Liver (tissue), 9 donors: ENCODE results near the gene SPATS2. TPM values are rescaled to one million over a fixed set of nuclear protein-coding genes. Genes with fewer than 3 reads are reported as not detected.

Experiments used
- DNase-seq: peaks from one replicate; pipeline ENCODE4 v3.0.0-alpha.2; 2017; ENCODE audit warnings: low spot score
- H3K27ac ChIP-seq, 2 donors: one replicate each; pipeline ENCODE4 v1.7.0; 2013; ENCODE audit warnings: inconsistent platforms in 2 of 2, low read length in 2 of 2, control low read depth in 1 of 2, low read depth in 1 of 2, mild to moderate bottlenecking in 1 of 2
- H3K27me3 ChIP-seq, 4 donors: one replicate each; pipeline versions ENCODE4 v1.6.1 to v1.7.0; 2013; ENCODE audit warnings: low read length in 3 of 4, inconsistent platforms in 1 of 4, mild to moderate bottlenecking in 1 of 4, moderate library complexity in 1 of 4; ENCODE audit not compliant: control insufficient read depth in 4 of 4, insufficient read depth in 4 of 4
- H3K36me3 ChIP-seq, 4 donors: one replicate each; pipeline versions ENCODE4 v1.6.1 to v1.7.0; 2013; ENCODE audit warnings: low read length in 3 of 4, mild to moderate bottlenecking in 3 of 4, low read depth in 1 of 4, moderate library complexity in 1 of 4; ENCODE audit not compliant: control insufficient read depth in 4 of 4, insufficient read depth in 3 of 4
- H3K4me1 ChIP-seq, 4 donors: one replicate each; pipeline versions ENCODE4 v1.6.1 to v1.7.0; 2013; ENCODE audit warnings: low read length in 3 of 4, mild to moderate bottlenecking in 3 of 4, moderate library complexity in 1 of 4; ENCODE audit not compliant: control insufficient read depth in 4 of 4, insufficient read depth in 4 of 4
- H3K4me3 ChIP-seq, 3 donors: one replicate each; pipeline versions ENCODE4 v1.6.1 to v1.7.0; 2013; ENCODE audit warnings: low read length in 3 of 3, control low read depth in 1 of 3, low read depth in 1 of 3, mild to moderate bottlenecking in 1 of 3
- H3K9ac ChIP-seq, 2 donors: one replicate each; pipeline ENCODE4 v1.7.0; 2013; ENCODE audit warnings: low read length in 2 of 2, mild to moderate bottlenecking in 2 of 2, moderate library complexity in 2 of 2, control low read depth in 1 of 2, low read depth in 1 of 2
- H3K9me3 ChIP-seq, 4 donors: one replicate each; pipeline versions ENCODE4 v1.6.1 to v1.7.0; 2013; ENCODE audit warnings: low read length in 3 of 4; ENCODE audit not compliant: control insufficient read depth in 4 of 4
- EGR1 ChIP-seq, 2 donors: IDR thresholded peaks; 2 replicates each; pipeline ENCODE4 v1.6.1; 2016 to 2018; ENCODE audit warnings: antibody characterized with exemption in 2 of 2, low read depth in 2 of 2
- GABPA ChIP-seq, 2 donors: IDR thresholded peaks in 1 of 2; conservative IDR thresholded peaks in 1 of 2; 2 replicates each; pipeline ENCODE4 v1.6.1; 2016; ENCODE audit warnings: antibody characterized with exemption in 2 of 2, mild to moderate bottlenecking in 1 of 2, moderate library complexity in 1 of 2
- HNF4A ChIP-seq, 2 donors: conservative IDR thresholded peaks; 2 replicates each; pipeline ENCODE4 v1.6.1; 2016; ENCODE audit warnings: antibody characterized with exemption in 2 of 2, mild to moderate bottlenecking in 2 of 2
- HNF4G ChIP-seq: IDR thresholded peaks from 2 replicates; pipeline ENCODE4 v1.6.1; 2016; ENCODE audit warnings: antibody characterized with exemption
- JUND ChIP-seq, 2 donors: IDR thresholded peaks; 2 replicates each; pipeline ENCODE4 v1.6.1; 2016; ENCODE audit warnings: antibody characterized with exemption in 2 of 2
- RAD21 ChIP-seq, 2 donors: IDR thresholded peaks; 2 replicates each; pipeline ENCODE4 v1.6.1; 2016; ENCODE audit warnings: antibody characterized with exemption in 2 of 2, mild to moderate bottlenecking in 2 of 2
- REST ChIP-seq: IDR thresholded peaks from 2 replicates; pipeline ENCODE4 v1.6.1; 2016; ENCODE audit warnings: antibody characterized with exemption, mild to moderate bottlenecking
- RXRA ChIP-seq, 2 donors: IDR thresholded peaks; 2 replicates each; pipeline ENCODE4 v1.6.1; 2017 to 2018; ENCODE audit warnings: antibody characterized with exemption in 2 of 2, mild to moderate bottlenecking in 1 of 2
- SP1 ChIP-seq: IDR thresholded peaks from 2 replicates; pipeline ENCODE4 v1.6.1; 2018; ENCODE audit warnings: antibody characterized with exemption, mild to moderate bottlenecking
- YY1 ChIP-seq: IDR thresholded peaks from 2 replicates; pipeline ENCODE4 v1.6.1; 2016; ENCODE audit warnings: antibody characterized with exemption, mild to moderate bottlenecking
- WGBS: extraction: QIAGEN DNeasy Blood & Tissue Kit; methylation state at CpG from one replicate; pipeline ENCODE4 v1.1.7; 2013; 5-methylcytosine and 5-hydroxymethylcytosine counted together
- polyA plus RNA-seq, 2 donors: library from polyadenylated mRNA; stranded (reverse) in 1 of 2; unstranded in 1 of 2; fragments of 200-250 nt in 1 of 2; fragments of >200 nt in 1 of 2; fragmentation: Nextera tagmentation in 1 of 2; extraction: Ambion mirVana in 1 of 2; gene quantifications; one replicate each; pipeline versions ENCODE4 v1.2.1 to v1.2.3, GENCODE V29; 2013 to 2015
- total RNA-seq, 2 donors: library from RNA; depleted of rRNA; stranded (reverse); fragments of >200 nt; gene quantifications; one replicate each; pipeline ENCODE4 v1.2.3, GENCODE V29; 2014
- TF ChIP-seq, protein P1 (sequence below): IDR thresholded peaks from 2 replicates; pipeline ENCODE4 v1.6.1; 2016; ENCODE audit warnings: antibody characterized with exemption
- TF ChIP-seq, protein P2 (sequence below): fragments of 150-350 bp; IDR thresholded peaks from 2 replicates; pipeline ENCODE4 v1.5.1; 2017; ENCODE audit warnings: improper control_type of control experiment, low read depth, low read length; ENCODE audit not compliant: missing input control
- donor health status: healthy.
- donor health status: healthy.
- donor health status: healthy.
- donor health status: healthy.
- donor health status: healthy.

SPATS2 gene
- total and polyA plus RNA-seq, 4 donors = 2.4 to 5.2 (median 4.5) TPM

- 93% methylated on average over 7 of the region's 7 CpGs for WGBS
- no peak overlapping the region for H3K27ac ChIP-seq
- no peak overlapping the region for H3K4me3 ChIP-seq
- DNase-seq = no peak
- no peak overlapping the region for H3K9ac ChIP-seq
- H3K4me1 ChIP-seq = peaks cover 10 to 12% (median 11%) of the 10 kb centered on the region in 4 donors
- H3K27me3 ChIP-seq = peaks cover 0 to 10% (median 2%) of the 10 kb centered on the region in 4 donors
- H3K36me3 ChIP-seq = no peaks in the 10 kb centered on the region
- TF ChIP-seq HNF4G (no peak), SP1 (no peak), HNF4A (conservative IDR thresholded peaks at IDR 0.05) (no peak)
- no peaks in the 10 kb centered on the region for H3K9me3 ChIP-seq
These were observed 174.7 kb downstream of the SPATS2 start for GRCh38 chr12:49541911-49542505.

DNA sequence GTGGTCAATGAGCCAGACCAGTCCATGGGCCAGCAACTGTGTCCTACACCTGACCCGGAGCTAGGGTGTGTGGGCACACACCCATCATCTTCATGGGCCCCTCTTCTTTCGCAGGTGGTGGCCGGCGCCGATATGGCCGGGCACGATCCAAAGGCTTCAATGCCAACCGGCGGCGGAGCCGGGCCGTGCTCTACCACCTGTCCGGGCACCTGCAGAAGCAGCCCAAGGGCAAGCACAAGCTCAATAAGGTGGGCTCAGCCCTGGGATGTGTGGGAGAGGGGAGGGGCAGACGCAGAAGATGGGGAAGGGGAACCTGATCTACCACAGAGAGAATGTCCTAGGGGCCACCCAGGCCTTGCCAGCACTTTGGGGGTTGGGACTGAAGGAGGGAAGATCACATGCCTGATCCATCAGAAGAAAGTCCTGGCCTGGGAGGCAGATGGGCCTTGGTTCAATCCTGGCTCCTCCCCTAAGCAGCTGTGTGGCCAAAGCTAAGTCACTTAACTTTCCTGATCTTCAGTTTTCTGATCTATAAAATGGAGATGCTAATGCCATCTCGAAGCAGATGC lies 175.4 kb downstream of the SPATS2 start:
- H3K4me1 ChIP-seq = peaks cover 6 to 10% (median 8%) of the 10 kb centered on the region in 4 donors
- H3K27me3 ChIP-seq = peaks cover 0 to 6% (median 2%) of the 10 kb centered on the region in 4 donors
- TF ChIP-seq, protein P1, sequence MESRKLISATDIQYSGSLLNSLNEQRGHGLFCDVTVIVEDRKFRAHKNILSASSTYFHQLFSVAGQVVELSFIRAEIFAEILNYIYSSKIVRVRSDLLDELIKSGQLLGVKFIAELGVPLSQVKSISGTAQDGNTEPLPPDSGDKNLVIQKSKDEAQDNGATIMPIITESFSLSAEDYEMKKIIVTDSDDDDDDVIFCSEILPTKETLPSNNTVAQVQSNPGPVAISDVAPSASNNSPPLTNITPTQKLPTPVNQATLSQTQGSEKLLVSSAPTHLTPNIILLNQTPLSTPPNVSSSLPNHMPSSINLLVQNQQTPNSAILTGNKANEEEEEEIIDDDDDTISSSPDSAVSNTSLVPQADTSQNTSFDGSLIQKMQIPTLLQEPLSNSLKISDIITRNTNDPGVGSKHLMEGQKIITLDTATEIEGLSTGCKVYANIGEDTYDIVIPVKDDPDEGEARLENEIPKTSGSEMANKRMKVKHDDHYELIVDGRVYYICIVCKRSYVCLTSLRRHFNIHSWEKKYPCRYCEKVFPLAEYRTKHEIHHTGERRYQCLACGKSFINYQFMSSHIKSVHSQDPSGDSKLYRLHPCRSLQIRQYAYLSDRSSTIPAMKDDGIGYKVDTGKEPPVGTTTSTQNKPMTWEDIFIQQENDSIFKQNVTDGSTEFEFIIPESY = no peak
- no peak for TF ChIP-seq GABPA (IDR thresholded peaks at IDR 0.05 in 1 of 2, conservative IDR thresholded peaks at IDR 0.05 in 1 of 2)
- TF ChIP-seq HNF4G = no peak
- TF ChIP-seq EGR1 (IDR thresholded peaks at IDR 0.05; ENCODE audit: low read depth in 2 of 2) = no peak
- no peak for TF ChIP-seq REST
- no peak for TF ChIP-seq YY1
- no peak for TF ChIP-seq RXRA (IDR thresholded peaks at IDR 0.05)
- TF ChIP-seq, protein P2, sequence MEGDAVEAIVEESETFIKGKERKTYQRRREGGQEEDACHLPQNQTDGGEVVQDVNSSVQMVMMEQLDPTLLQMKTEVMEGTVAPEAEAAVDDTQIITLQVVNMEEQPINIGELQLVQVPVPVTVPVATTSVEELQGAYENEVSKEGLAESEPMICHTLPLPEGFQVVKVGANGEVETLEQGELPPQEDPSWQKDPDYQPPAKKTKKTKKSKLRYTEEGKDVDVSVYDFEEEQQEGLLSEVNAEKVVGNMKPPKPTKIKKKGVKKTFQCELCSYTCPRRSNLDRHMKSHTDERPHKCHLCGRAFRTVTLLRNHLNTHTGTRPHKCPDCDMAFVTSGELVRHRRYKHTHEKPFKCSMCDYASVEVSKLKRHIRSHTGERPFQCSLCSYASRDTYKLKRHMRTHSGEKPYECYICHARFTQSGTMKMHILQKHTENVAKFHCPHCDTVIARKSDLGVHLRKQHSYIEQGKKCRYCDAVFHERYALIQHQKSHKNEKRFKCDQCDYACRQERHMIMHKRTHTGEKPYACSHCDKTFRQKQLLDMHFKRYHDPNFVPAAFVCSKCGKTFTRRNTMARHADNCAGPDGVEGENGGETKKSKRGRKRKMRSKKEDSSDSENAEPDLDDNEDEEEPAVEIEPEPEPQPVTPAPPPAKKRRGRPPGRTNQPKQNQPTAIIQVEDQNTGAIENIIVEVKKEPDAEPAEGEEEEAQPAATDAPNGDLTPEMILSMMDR = no peak
- TF ChIP-seq RAD21 (IDR thresholded peaks at IDR 0.05) = no peak
- no peak for TF ChIP-seq HNF4A (conservative IDR thresholded peaks at IDR 0.05)
- no peak for TF ChIP-seq JUND (IDR thresholded peaks at IDR 0.05)
- WGBS = 95% methylated on average over 15 of the region's 15 CpGs
- H3K9me3 ChIP-seq = no peaks in the 10 kb centered on the region
- no peak overlapping the region for H3K27ac ChIP-seq
- H3K36me3 ChIP-seq = no peaks in the 10 kb centered on the region
- no peak overlapping the region for H3K4me3 ChIP-seq
- H3K9ac ChIP-seq = no peak overlapping the region
- no peak for DNase-seq
